IPS-20b (cell line): Measurements from ENCODE around the gene DHX29.
"Not testable (repeated sequence)": the region's sequence is repeated elsewhere in the genome, so short reads cannot be mapped to it uniquely, and the experiment has no call there.

Experiments
- H3K27ac ChIP-seq: one replicate; pipeline ENCODE4 v1.5.1; 2013; ENCODE audit warnings: low read length
- H3K27me3 ChIP-seq: 2 replicates; pipeline ENCODE4 v1.6.1; 2013; ENCODE audit warnings: mild to moderate bottlenecking, low read length, inconsistent platforms; ENCODE audit not compliant: insufficient read depth
- H3K36me3 ChIP-seq: 2 replicates; pipeline ENCODE4 v1.6.1; 2013; ENCODE audit warnings: low read depth, mild to moderate bottlenecking, inconsistent platforms, low read length, moderate library complexity; ENCODE audit not compliant: insufficient read depth
- H3K4me1 ChIP-seq: 2 replicates; pipeline ENCODE4 v1.6.1; 2013; ENCODE audit warnings: mild to moderate bottlenecking, control low read depth, inconsistent platforms, low read length, moderate library complexity; ENCODE audit not compliant: insufficient read depth
- H3K4me3 ChIP-seq: 2 replicates; pipeline ENCODE4 v1.5.1; 2013; ENCODE audit warnings: mild to moderate bottlenecking, low read length, inconsistent platforms
- H3K9ac ChIP-seq: 2 replicates; pipeline ENCODE4 v1.6.1; 2013; ENCODE audit warnings: low read depth, mild to moderate bottlenecking, inconsistent platforms, low read length, moderate library complexity
- H3K9me3 ChIP-seq: 2 replicates; pipeline ENCODE4 v1.6.1; 2013; ENCODE audit warnings: mild to moderate bottlenecking, low read depth, low read length, inconsistent platforms; ENCODE audit not compliant: insufficient read depth

The DHX29 gene

DNA sequence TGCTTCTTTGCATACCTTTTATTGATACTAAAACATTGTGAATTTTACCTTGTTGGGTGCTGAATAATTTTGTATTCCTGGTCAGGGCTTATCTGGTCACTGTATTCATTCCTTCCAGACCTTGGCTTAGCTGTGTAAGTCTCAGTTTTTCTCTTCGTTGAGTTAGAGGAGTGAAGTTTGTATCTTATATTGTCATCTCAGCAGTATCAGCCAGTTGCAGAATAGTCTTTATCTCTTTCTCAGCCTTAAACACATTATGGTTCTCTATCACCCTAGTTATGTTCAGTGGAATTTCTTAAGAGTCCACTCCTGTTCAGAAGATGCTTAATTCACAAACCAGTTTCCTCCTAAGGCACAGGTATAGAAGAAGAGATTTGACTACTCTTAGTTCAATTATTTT lies 25.5 kb upstream of the DHX29 start:
- H3K36me3 ChIP-seq: peaks cover 73% of the 10 kb centered on the region
- H3K9me3 ChIP-seq: no peaks in the 10 kb centered on the region
- H3K27ac ChIP-seq: no peak overlapping the region
- no peaks in the 10 kb centered on the region for H3K27me3 ChIP-seq
- no peak overlapping the region for H3K9ac ChIP-seq
- no peaks in the 10 kb centered on the region for H3K4me1 ChIP-seq
- H3K4me3 ChIP-seq: no peak overlapping the region

GRCh38 chr5:55331321-55331720 lies 23.8 kb upstream of the DHX29 start:
- Histone ChIP-seq H3K9me3 (no peaks in the 10 kb centered on the region), H3K4me1 (no peaks in the 10 kb centered on the region), H3K27ac (no peak overlapping the region), H3K4me3 (no peak overlapping the region), H3K9ac (no peak overlapping the region), H3K27me3 (no peaks in the 10 kb centered on the region), H3K36me3 (peaks cover 85% of the 10 kb centered on the region)

- H3K4me3 ChIP-seq: no peak overlapping the region
- no peaks in the 10 kb centered on the region for H3K4me1 ChIP-seq
- H3K9ac ChIP-seq: no peak overlapping the region
- peaks cover 91% of the 10 kb centered on the region for H3K36me3 ChIP-seq
- no peaks in the 10 kb centered on the region for H3K9me3 ChIP-seq
- no peak overlapping the region for H3K27ac ChIP-seq
- H3K27me3 ChIP-seq: no peaks in the 10 kb centered on the region
These were observed 19.8 kb upstream of the DHX29 start for GRCh38 chr5:55327281-55327680.

- no peak overlapping the region for H3K27ac ChIP-seq
- no peaks in the 10 kb centered on the region for H3K9me3 ChIP-seq
- H3K27me3 ChIP-seq: no peaks in the 10 kb centered on the region
- H3K4me1 ChIP-seq: no peaks in the 10 kb centered on the region
- no peak overlapping the region for H3K4me3 ChIP-seq
- no peak overlapping the region for H3K9ac ChIP-seq
- peaks cover 77% of the 10 kb centered on the region for H3K36me3 ChIP-seq
These were observed 18.1 kb upstream of the DHX29 start for GRCh38 chr5:55325621-55326020.

- H3K36me3 ChIP-seq: peaks cover 70% of the 10 kb centered on the region
- no peak overlapping the region for H3K27ac ChIP-seq
These were observed 17.4 kb upstream of the DHX29 start for GRCh38 chr5:55324815-55325418.

DNA sequence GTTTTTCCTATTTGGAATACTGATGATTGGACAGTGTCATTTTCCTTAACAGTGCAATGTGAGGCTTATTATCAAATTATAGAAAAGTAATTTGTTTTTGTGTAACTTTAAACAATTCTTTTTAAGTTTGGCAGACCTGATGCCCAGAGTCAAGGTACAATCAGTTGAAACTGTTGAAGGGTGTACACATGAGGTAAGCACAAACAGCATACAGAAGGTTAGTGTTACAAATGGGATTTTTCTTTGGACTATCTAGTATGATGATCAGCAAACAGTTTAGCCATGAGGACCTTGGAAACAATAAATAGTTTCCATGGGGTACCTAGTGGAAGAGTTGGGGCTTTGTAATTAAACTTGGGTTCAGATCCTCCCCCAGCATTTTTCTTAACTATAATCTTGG lies 16.5 kb upstream of the DHX29 start:
- no peak overlapping the region for H3K4me3 ChIP-seq
- H3K27me3 ChIP-seq: no peaks in the 10 kb centered on the region
- H3K9me3 ChIP-seq: no peaks in the 10 kb centered on the region
- no peaks in the 10 kb centered on the region for H3K4me1 ChIP-seq
- peaks cover 60% of the 10 kb centered on the region for H3K36me3 ChIP-seq
- H3K9ac ChIP-seq: no peak overlapping the region
- H3K27ac ChIP-seq: no peak overlapping the region

More at GRCh38 chr5:55324815-55325418, 17.4 kb upstream of the DHX29 start:
- Histone ChIP-seq H3K4me3 (no peak overlapping the region), H3K9me3 (no peaks in the 10 kb centered on the region), H3K4me1 (no peaks in the 10 kb centered on the region), H3K27me3 (no peaks in the 10 kb centered on the region), H3K9ac (no peak overlapping the region)

- no peaks in the 10 kb centered on the region for H3K27me3 ChIP-seq
- H3K4me1 ChIP-seq: no peaks in the 10 kb centered on the region
- H3K36me3 ChIP-seq: peaks cover 32% of the 10 kb centered on the region
- H3K9ac ChIP-seq: no peak overlapping the region
- H3K4me3 ChIP-seq: no peak overlapping the region
- no peak overlapping the region for H3K27ac ChIP-seq
- no peaks in the 10 kb centered on the region for H3K9me3 ChIP-seq
These were observed 13.1 kb upstream of the DHX29 start for GRCh38 chr5:55320571-55320970.

GRCh38 chr5:55319491-55319890 lies 12.0 kb upstream of the DHX29 start:
- Histone ChIP-seq H3K27ac (no peak overlapping the region), H3K27me3 (no peaks in the 10 kb centered on the region), H3K4me3 (no peak overlapping the region), H3K36me3 (peaks cover 27% of the 10 kb centered on the region; the same call in 1 of the 2 replicates), H3K9ac (no peak overlapping the region), H3K4me1 (no peaks in the 10 kb centered on the region), H3K9me3 (no peaks in the 10 kb centered on the region)

DNA sequence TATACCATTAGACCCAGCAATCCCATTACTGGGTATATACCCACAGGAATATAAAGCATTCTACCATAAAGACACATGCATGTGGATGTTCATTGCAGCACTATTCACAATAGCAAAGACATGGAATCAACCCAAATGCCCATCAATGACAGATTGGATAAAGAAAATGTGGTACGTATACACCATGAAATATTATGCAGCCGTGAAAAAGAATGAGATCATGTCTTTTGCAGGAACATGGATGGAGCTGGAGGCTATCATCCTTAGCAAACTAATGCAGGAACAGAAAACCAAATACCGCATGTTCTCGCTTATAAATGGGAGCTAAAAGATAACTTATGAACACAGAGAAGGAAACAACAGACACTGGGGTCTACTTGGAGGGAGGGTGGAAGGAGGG lies 10.7 kb upstream of the DHX29 start:
- peaks cover 18% of the 10 kb centered on the region; the same call in 1 of the 2 replicates for H3K36me3 ChIP-seq
- not testable (repeated sequence) for H3K4me1 ChIP-seq, H3K4me3 ChIP-seq, H3K9me3 ChIP-seq, H3K27me3 ChIP-seq, H3K27ac ChIP-seq, H3K9ac ChIP-seq

DNA sequence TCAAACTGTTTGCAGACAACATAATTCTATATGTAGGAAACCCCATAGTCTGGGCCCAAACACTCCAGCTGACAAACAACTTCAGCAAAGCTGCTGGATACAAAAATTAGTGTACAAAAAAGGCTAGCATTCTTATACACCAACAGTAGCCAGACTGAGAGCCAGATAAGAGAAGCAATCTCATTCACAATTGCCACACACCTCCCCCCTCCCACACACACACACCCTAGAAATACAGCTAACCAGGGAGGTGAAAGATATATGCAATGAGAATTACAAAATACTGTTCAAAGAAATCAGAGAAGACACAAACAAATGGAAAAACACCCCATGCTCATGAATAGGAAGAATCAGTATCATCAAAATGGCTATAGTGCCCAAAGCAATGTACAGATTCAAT lies 9.3 kb upstream of the DHX29 start:
- H3K9me3 ChIP-seq: no peaks in the 10 kb centered on the region
- H3K27ac ChIP-seq: no peak overlapping the region
- peaks cover 4% of the 10 kb centered on the region; the same call in 1 of the 2 replicates for H3K4me1 ChIP-seq
- H3K36me3 ChIP-seq: peaks cover 9% of the 10 kb centered on the region; the same call in 1 of the 2 replicates
- no peak overlapping the region for H3K4me3 ChIP-seq
- H3K9ac ChIP-seq: no peak overlapping the region
- H3K27me3 ChIP-seq: no peaks in the 10 kb centered on the region

DNA sequence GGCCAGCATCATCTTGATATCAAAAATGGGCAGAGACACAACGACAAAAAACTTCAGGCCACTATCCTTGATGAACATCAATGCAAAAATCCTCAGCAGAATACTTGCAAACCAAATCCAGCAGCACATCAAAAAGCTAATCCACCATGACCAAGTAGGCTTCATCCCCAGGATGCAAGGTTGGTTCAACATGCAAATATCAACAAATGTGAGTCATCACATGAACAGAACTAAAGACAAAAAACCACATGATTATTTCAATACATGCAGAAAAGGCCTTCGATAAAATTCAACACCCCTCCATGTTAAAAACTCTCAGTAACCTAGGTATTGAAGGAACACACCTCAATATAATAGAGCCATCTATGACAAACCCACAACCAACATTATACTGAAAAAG lies 8.8 kb upstream of the DHX29 start:
- Histone ChIP-seq H3K27me3 (no peaks in the 10 kb centered on the region), H3K9me3 (no peaks in the 10 kb centered on the region), H3K27ac (no peak overlapping the region), H3K4me3 (no peak overlapping the region), H3K4me1 (peaks cover 4% of the 10 kb centered on the region; the same call in 1 of the 2 replicates), H3K36me3 (peaks cover 14% of the 10 kb centered on the region; the same call in 1 of the 2 replicates), H3K9ac (no peak overlapping the region)

DNA sequence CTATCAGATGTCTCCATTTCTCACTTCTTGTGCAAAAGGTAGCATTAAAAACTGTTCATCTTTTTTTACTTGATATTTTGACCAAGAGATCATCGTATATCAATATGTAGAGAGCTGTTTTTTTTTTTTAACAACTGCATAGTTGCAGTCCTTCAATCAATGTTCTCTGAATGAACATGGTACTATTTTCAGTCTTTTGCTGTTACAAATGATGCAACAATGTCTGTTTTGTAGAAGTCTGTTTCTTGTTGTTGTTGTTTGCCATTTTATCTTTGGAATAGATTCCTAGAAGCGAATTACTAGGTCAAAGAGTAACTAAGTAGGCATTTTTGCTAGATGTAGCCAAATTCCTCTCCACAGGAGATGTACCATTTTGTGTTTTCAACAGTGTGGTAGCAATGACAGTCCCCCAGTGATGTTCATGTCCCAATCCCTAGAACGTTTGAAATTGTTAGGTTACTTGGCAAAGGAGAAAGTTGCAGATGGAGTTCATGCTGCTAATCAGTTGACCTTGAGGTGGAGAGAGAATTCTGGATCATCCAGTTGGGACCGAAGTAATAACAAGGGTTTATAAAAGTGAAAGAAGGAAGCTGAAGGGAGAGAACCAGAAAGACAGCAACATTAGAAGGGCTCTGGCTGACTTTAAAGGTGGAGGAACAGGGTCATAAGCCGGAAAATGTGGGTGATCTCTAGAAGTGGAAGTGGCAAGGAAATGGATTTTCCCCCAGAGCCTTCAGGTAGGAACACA lies 6.5 kb upstream of the DHX29 start:
- no peak overlapping the region for H3K4me3 ChIP-seq
- no peaks in the 10 kb centered on the region for H3K27me3 ChIP-seq
- H3K4me1 ChIP-seq: peaks cover 6% of the 10 kb centered on the region; the same call in 1 of the 2 replicates
- no peak overlapping the region for H3K27ac ChIP-seq
- no peaks in the 10 kb centered on the region for H3K9me3 ChIP-seq
- peaks cover 22% of the 10 kb centered on the region; the same call in 1 of the 2 replicates for H3K36me3 ChIP-seq
- H3K9ac ChIP-seq: no peak overlapping the region; the same call in 1 of the 2 replicates
